T-cell (primary cell): Measurements from ENCODE around the gene CDK13. TPM values are rescaled to one million over a fixed set of nuclear protein-coding genes. Genes with fewer than 3 reads are reported as not detected.

ENCODE experiments used
- ATAC-seq, 4 experiments: fragments of 200-7000 bp in 3 of 4; fragments of 150-1000 bp in 1 of 4; cut with Tn5 transposase; replicated peaks in 1 of 4; 1 replicate in 3 of 4; 2 replicates in 1 of 4; pipeline ENCODE4 v1.10.0; 2021; ENCODE audit warnings: moderate library complexity in 3 of 4, mild to moderate bottlenecking in 2 of 4, moderate number of reproducible peaks in 1 of 4
- CTCF ChIA-PET, 2 donors: fragments of 300-600 bp; sonication (Branson Sonifier 250); formaldehyde crosslinking; loops; one replicate each; lab custom pipeline; 2022; ENCODE audit warnings: antibody characterized with exemption in 2 of 2; lab: Charles Lee
- POLR2A ChIA-PET, 2 donors: fragments of 300-600 bp; sonication (Branson Sonifier 250); formaldehyde crosslinking; loops; one replicate each; lab custom pipeline; 2022; ENCODE audit warnings: antibody characterized with exemption in 2 of 2; lab: Charles Lee
- DNase-seq, 35 experiments: peaks; one replicate each; pipeline versions ENCODE4 v3.0.0 to v3.0.0-alpha.2; 2013 to 2023
- H3K27ac ChIP-seq: one replicate; pipeline ENCODE4 v1.5.1; 2013; ENCODE audit warnings: low read length
- H3K27me3 ChIP-seq, 2 experiments: replicated peaks in 1 of 2; 1 replicate in 1 of 2; 2 replicates in 1 of 2; pipeline versions ENCODE4 v1.6.1 to v1.7.0; 2013; ENCODE audit warnings: low read length in 1 of 2, mixed read lengths in 1 of 2; ENCODE audit not compliant: control insufficient read depth in 2 of 2, insufficient read depth in 2 of 2; ENCODE audit errors: extremely low read depth in 1 of 2
- H3K36me3 ChIP-seq, 2 donors: 1 replicate in 1 of 2; 2 replicates in 1 of 2; pipeline versions ENCODE4 v1.6.1 to v1.7.0; 2013; ENCODE audit warnings: low read length in 1 of 2; ENCODE audit not compliant: control insufficient read depth in 2 of 2, insufficient read depth in 1 of 2; ENCODE audit errors: extremely low read depth in 1 of 2
- H3K4me1 ChIP-seq, 2 experiments: 1 replicate in 1 of 2; 2 replicates in 1 of 2; pipeline versions ENCODE4 v1.6.1 to v1.7.0; 2013; ENCODE audit warnings: low read length in 2 of 2, mixed read lengths in 1 of 2; ENCODE audit not compliant: insufficient read depth in 2 of 2, control insufficient read depth in 1 of 2; ENCODE audit errors: extremely low read depth in 1 of 2
- H3K4me3 ChIP-seq, 2 donors: 1 replicate in 1 of 2; 2 replicates in 1 of 2; pipeline versions ENCODE4 v1.5.1 to v1.7.0; 2013; ENCODE audit warnings: mild to moderate bottlenecking in 2 of 2, low read length in 1 of 2, moderate library complexity in 1 of 2; ENCODE audit not compliant: control insufficient read depth in 1 of 2; ENCODE audit errors: extremely low read depth in 1 of 2
- H3K9me3 ChIP-seq: 2 replicates; pipeline ENCODE4 v1.7.0; 2013
- H3K27ac Mint-ChIP-seq, 2 donors: one replicate each; pipeline ENCODE4 v1.8.0; 2020 to 2021; ENCODE audit warnings: mild to moderate bottlenecking in 2 of 2, mixed read lengths in 2 of 2
- H3K27me3 Mint-ChIP-seq, 2 donors: one replicate each; pipeline ENCODE4 v1.8.0; 2021 to 2022; ENCODE audit warnings: mixed read lengths in 2 of 2
- H3K36me3 Mint-ChIP-seq: one replicate; pipeline ENCODE4 v1.8.0; 2021; ENCODE audit warnings: mixed read lengths
- H3K4me1 Mint-ChIP-seq, 3 donors: one replicate each; pipeline ENCODE4 v1.8.0; 2020 to 2022; ENCODE audit warnings: mixed read lengths in 3 of 3, mild to moderate bottlenecking in 1 of 3
- H3K4me3 Mint-ChIP-seq, 3 donors: one replicate each; pipeline ENCODE4 v1.8.0; 2020 to 2022; ENCODE audit warnings: mild to moderate bottlenecking in 3 of 3, mixed read lengths in 3 of 3, moderate library complexity in 3 of 3
- H3K9me3 Mint-ChIP-seq, 3 donors: one replicate each; pipeline ENCODE4 v1.8.0; 2020 to 2022; ENCODE audit warnings: mixed read lengths in 3 of 3
- WGBS: methylation state at CpG from one replicate; pipeline ENCODE4 v1.1.5; 2013; ENCODE audit warnings: missing lambda C conversion rate; ENCODE audit not compliant: insufficient coverage; 5-methylcytosine and 5-hydroxymethylcytosine counted together
- total RNA-seq, 35 experiments: library from RNA in 6 of 35; stranded (reverse) in 6 of 35; fragments of 120-200 nt in 1 of 35; gene quantifications; one replicate each; pipeline versions ENCODE4 v1.2.1 to v1.2.4 and lab custom pipeline; 2013 to 2026

CDK13 gene
- total RNA-seq, 5 donors from 2014 or later (not counting 1 experiment from before 2014, with no cell fraction given) = 84.8 to 129 (median 89.6) TPM

GRCh38 chr7:40073239-40073638 is 123.2 kb downstream of the CDK13 start:
- Mint-ChIP-seq H3K9me3 (no peaks in the 10 kb centered on the region), H3K27me3 (no peaks in the 10 kb centered on the region), H3K27ac (no peak overlapping the region), H3K36me3 (peaks cover 9% of the 10 kb centered on the region), H3K4me3 (no peak overlapping the region), H3K4me1 (peaks cover 0 to 2% (median 0%) of the 10 kb centered on the region in 3 donors)
- DNase-seq (no peak), ATAC-seq (no peak)
- Histone ChIP-seq H3K9me3 (no peaks in the 10 kb centered on the region), H3K27ac (no peak overlapping the region), H3K4me1 (no peaks in the 10 kb centered on the region), H3K27me3 (no peaks in the 10 kb centered on the region), H3K4me3 (no peak overlapping the region), H3K36me3 (peaks cover 0 to 5% of the 10 kb centered on the region in 2 donors)
- CTCF ChIA-PET = interaction anchor here (0.6 to 1.1 kb wide), 2 partner anchors 21 to 138 kb away, joined by 3 to 4 read pairs; no protein-coding TSS in a partner anchor
- WGBS = no CpG with 5 or more reads among the region's 2 CpGs
- POLR2A ChIA-PET = interaction anchor here in 1 of 2 donors (0.6 kb wide), 1 partner anchor 248 kb away, joined by 3 read pairs; no protein-coding TSS in a partner anchor

DNA sequence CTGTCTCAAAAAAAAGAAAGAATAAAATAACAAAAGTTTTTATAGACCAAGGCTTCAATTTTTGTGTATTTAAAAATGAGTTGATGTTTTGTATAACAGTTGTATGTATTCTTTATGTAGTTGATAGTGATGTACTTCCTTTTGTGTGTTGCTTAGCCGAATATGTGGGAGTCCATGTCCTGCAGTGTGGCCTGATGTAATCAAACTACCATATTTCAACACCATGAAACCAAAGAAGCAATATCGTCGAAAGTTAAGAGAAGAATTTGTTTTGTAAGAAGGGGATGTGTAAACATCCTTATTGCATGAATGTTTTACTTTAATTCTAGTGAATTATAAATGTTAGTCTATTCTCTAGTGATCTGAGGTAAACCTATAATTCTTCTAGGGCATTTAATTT is 127.8 kb downstream of the CDK13 start:
- ATAC-seq = no peak
- H3K27me3 Mint-ChIP-seq = no peaks in the 10 kb centered on the region

GRCh38 chr7:40092182-40092581 is 142.1 kb downstream of the CDK13 start:
- H3K9me3 ChIP-seq = no peaks in the 10 kb centered on the region
- POLR2A ChIA-PET = no interaction called here
- Mint-ChIP-seq H3K27me3 (no peaks in the 10 kb centered on the region), H3K27ac (no peak overlapping the region), H3K36me3 (peaks cover 50% of the 10 kb centered on the region), H3K4me1 (peaks cover 2 to 10% (median 6%) of the 10 kb centered on the region in 3 donors), H3K9me3 (no peaks in the 10 kb centered on the region), H3K4me3 (no peak overlapping the region)
- CTCF ChIA-PET = no interaction called here
- no peak overlapping the region for H3K4me3 ChIP-seq
- peaks cover 10 to 67% of the 10 kb centered on the region in 2 donors for H3K36me3 ChIP-seq
- H3K27me3 ChIP-seq = no peaks in the 10 kb centered on the region
- no peak for DNase-seq
- no peak for ATAC-seq
- no CpG with 5 or more reads among the region's 2 CpGs for WGBS
- H3K4me1 ChIP-seq = no peaks in the 10 kb centered on the region
- H3K27ac ChIP-seq = no peak overlapping the region

More for the DNA sequence above, 127.8 kb downstream of the CDK13 start:
- peaks cover 9% of the 10 kb centered on the region for H3K36me3 Mint-ChIP-seq
- ChIA-PET POLR2A (no interaction called here), CTCF (interaction anchor here in 1 of 2 donors (1.0 kb wide), 1 partner anchor 28 kb away, joined by 5 read pairs; no protein-coding TSS in a partner anchor)
- no peak for DNase-seq
- peaks cover 0 to 8% of the 10 kb centered on the region in 2 donors for H3K36me3 ChIP-seq
- no peak overlapping the region for H3K27ac ChIP-seq
- no peaks in the 10 kb centered on the region for H3K9me3 ChIP-seq
- no peak overlapping the region for H3K4me3 ChIP-seq
- WGBS = no CpG with 5 or more reads among the region's 3 CpGs
- H3K9me3 Mint-ChIP-seq = no peaks in the 10 kb centered on the region
- no peak overlapping the region for H3K4me3 Mint-ChIP-seq
- H3K27ac Mint-ChIP-seq = no peak overlapping the region
- peaks cover 0 to 2% (median 0%) of the 10 kb centered on the region in 3 donors for H3K4me1 Mint-ChIP-seq
- no peaks in the 10 kb centered on the region for H3K4me1 ChIP-seq
- no peaks in the 10 kb centered on the region for H3K27me3 ChIP-seq

GRCh38 chr7:40093631-40094350 is 143.7 kb downstream of the CDK13 start:
- DNase-seq = no peak
- H3K27ac ChIP-seq = no peak overlapping the region
- ATAC-seq = no peak
- Mint-ChIP-seq H3K9me3 (no peaks in the 10 kb centered on the region), H3K27me3 (no peaks in the 10 kb centered on the region), H3K4me1 (peaks cover 2 to 10% (median 6%) of the 10 kb centered on the region in 3 donors), H3K36me3 (peaks cover 45% of the 10 kb centered on the region), H3K4me3 (no peak overlapping the region), H3K27ac (peak overlapping the region in 1 of 2 donors; percentile 49)
- H3K4me3 ChIP-seq = no peak overlapping the region
- no peaks in the 10 kb centered on the region for H3K9me3 ChIP-seq
- WGBS = 100% methylated on average over 6 of the region's 8 CpGs
- CTCF ChIA-PET = no interaction called here
- POLR2A ChIA-PET = no interaction called here
- no peaks in the 10 kb centered on the region for H3K27me3 ChIP-seq
- H3K4me1 ChIP-seq = no peaks in the 10 kb centered on the region
- peaks cover 0 to 54% of the 10 kb centered on the region in 2 donors for H3K36me3 ChIP-seq

DNA sequence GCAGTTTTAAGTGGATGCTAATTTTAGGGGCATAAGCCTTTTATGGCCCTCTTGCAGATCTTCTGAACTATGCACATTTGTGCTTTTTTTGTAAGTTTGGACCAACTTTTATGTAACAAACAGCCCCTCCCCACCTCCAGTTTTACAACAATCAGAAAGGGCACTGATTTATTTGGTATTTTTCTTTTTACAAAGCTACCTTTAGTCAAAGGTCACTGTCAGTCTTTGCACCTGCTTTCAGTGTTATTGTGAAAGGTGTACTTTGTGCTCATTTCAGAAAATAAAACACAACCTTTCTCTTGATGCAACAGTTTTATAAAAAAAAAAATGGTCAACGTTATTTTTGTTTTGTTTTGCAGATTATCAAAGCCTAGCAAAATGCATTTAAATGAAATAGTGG is 145.2 kb downstream of the CDK13 start:
- H3K36me3 Mint-ChIP-seq = peaks cover 41% of the 10 kb centered on the region
- WGBS = 67% methylated on average over 1 of the region's 1 CpG
- POLR2A ChIA-PET = no interaction called here
- CTCF ChIA-PET = no interaction called here
- no peaks in the 10 kb centered on the region for H3K27me3 Mint-ChIP-seq
- peaks cover 0 to 52% of the 10 kb centered on the region in 2 donors for H3K36me3 ChIP-seq
- no peaks in the 10 kb centered on the region for H3K9me3 Mint-ChIP-seq
- H3K4me1 ChIP-seq = no peaks in the 10 kb centered on the region
- ATAC-seq = no peak
- no peaks in the 10 kb centered on the region for H3K27me3 ChIP-seq
- H3K9me3 ChIP-seq = no peaks in the 10 kb centered on the region
- H3K4me3 Mint-ChIP-seq = no peak overlapping the region
- peaks cover 2 to 10% (median 6%) of the 10 kb centered on the region in 3 donors for H3K4me1 Mint-ChIP-seq
- H3K27ac ChIP-seq = no peak overlapping the region
- DNase-seq = no peak
- no peak overlapping the region for H3K4me3 ChIP-seq
- H3K27ac Mint-ChIP-seq = no peak overlapping the region

- H3K4me1 ChIP-seq = no peaks in the 10 kb centered on the region
- Mint-ChIP-seq H3K27me3 (no peaks in the 10 kb centered on the region), H3K27ac (peak overlapping the region; percentile 69 to 73), H3K9me3 (no peaks in the 10 kb centered on the region), H3K36me3 (peaks cover 41% of the 10 kb centered on the region), H3K4me3 (no peak overlapping the region), H3K4me1 (peaks cover 2 to 10% (median 6%) of the 10 kb centered on the region in 3 donors)
- peaks cover 0 to 49% of the 10 kb centered on the region in 2 donors for H3K36me3 ChIP-seq
- POLR2A ChIA-PET = no interaction called here
- no peak overlapping the region for H3K27ac ChIP-seq
- no peaks in the 10 kb centered on the region for H3K27me3 ChIP-seq
- WGBS = no CpG with 5 or more reads among the region's 1 CpG
- no peaks in the 10 kb centered on the region for H3K9me3 ChIP-seq
- CTCF ChIA-PET = no interaction called here
- DNase-seq = no peak
- no peak for ATAC-seq
- H3K4me3 ChIP-seq = no peak overlapping the region
Measured at GRCh38 chr7:40095695-40096327, 145.8 kb downstream of the CDK13 start.
